Lung (tissue), 13 donors: ENCODE data around the gene PCGF2. TPM values are rescaled to one million over a fixed set of nuclear protein-coding genes. Genes with fewer than 3 reads are reported as not detected.

Experiments
- ATAC-seq: fragments of 200-7000 bp; cut with Tn5 transposase; one replicate; pipeline ENCODE4 v1.9.1; 2020; ENCODE audit warnings: moderate number of reproducible peaks; ENCODE audit not compliant: insufficient read depth, low FRiP score
- DNase-seq, 3 donors: peaks; one replicate each; pipeline ENCODE4 v3.0.0-alpha.2; 2013 to 2017
- H3K27ac ChIP-seq, 2 donors: one replicate each; pipeline ENCODE4 v1.5.1; 2013; ENCODE audit warnings: mild to moderate bottlenecking in 2 of 2, moderate library complexity in 2 of 2, control low read depth in 1 of 2, inconsistent platforms in 1 of 2, low read depth in 1 of 2, low read length in 1 of 2
- H3K27me3 ChIP-seq, 3 donors: one replicate each; pipeline ENCODE4 v1.5.1; 2013; ENCODE audit warnings: low read length in 2 of 3; ENCODE audit not compliant: control insufficient read depth in 3 of 3, insufficient read depth in 3 of 3
- H3K36me3 ChIP-seq, 4 donors: one replicate each; pipeline ENCODE4 v1.5.1; 2013; ENCODE audit warnings: low read length in 4 of 4, mild to moderate bottlenecking in 1 of 4, moderate library complexity in 1 of 4; ENCODE audit not compliant: control insufficient read depth in 4 of 4, insufficient read depth in 4 of 4
- H3K4me1 ChIP-seq, 5 donors: one replicate each; pipeline ENCODE4 v1.5.1; 2013; ENCODE audit warnings: low read length in 5 of 5, mild to moderate bottlenecking in 2 of 5, moderate library complexity in 1 of 5; ENCODE audit not compliant: control insufficient read depth in 5 of 5, insufficient read depth in 5 of 5
- H3K4me3 ChIP-seq: one replicate; pipeline ENCODE4 v1.5.1; 2013; ENCODE audit warnings: mild to moderate bottlenecking, control low read depth, moderate library complexity
- H3K9ac ChIP-seq, 2 donors: one replicate each; pipeline ENCODE4 v1.5.1; 2013; ENCODE audit warnings: low read length in 2 of 2, control low read depth in 1 of 2; ENCODE audit not compliant: insufficient read depth in 1 of 2
- H3K9me3 ChIP-seq, 4 donors: one replicate each; pipeline ENCODE4 v1.5.1; 2013; ENCODE audit warnings: low read length in 3 of 4, mild to moderate bottlenecking in 1 of 4, moderate library complexity in 1 of 4; ENCODE audit not compliant: control insufficient read depth in 4 of 4, insufficient read depth in 3 of 4
- WGBS, 2 donors: extraction: QIAGEN DNeasy Blood & Tissue Kit; methylation state at CpG; one replicate each; pipeline ENCODE4 v1.1.7; 2013; 5-methylcytosine and 5-hydroxymethylcytosine counted together
- polyA plus RNA-seq, 2 donors: library from polyadenylated mRNA; stranded (reverse); fragments of 200-250 nt; gene quantifications; one replicate each; pipeline ENCODE4 v1.2.1, GENCODE V29; 2013
- small RNA-seq: library from RNA; depleted of rRNA; stranded (forward); fragments of <200 nt; gene quantifications from one replicate; pipeline ENCODE3, GENCODE V24; 2014; ENCODE audit warnings: low replicate concordance
- total RNA-seq, 2 donors: library from RNA; depleted of rRNA in 1 of 2; stranded (reverse); fragments of >200 nt in 1 of 2; gene quantifications; one replicate each; pipeline ENCODE4 v1.2.1, GENCODE V29; 2014 to 2021
- TF ChIP-seq, protein P1 (sequence below): IDR thresholded peaks from 2 replicates; pipeline ENCODE4 v1.5.1; 2012; ENCODE audit warnings: mild to moderate bottlenecking; ENCODE audit errors: control extremely low read depth, extremely low read depth
- donor health status: control.
- donor health status: control.
- donor health status: Bipolar disorder and iron deficiency.
- donor health status: healthy.
- donor health status: DM: yes; HTN: yes; CAD: no.

Gene PCGF2
- total and polyA plus RNA-seq, 4 donors: 17.1 to 61.4 (median 36.2) TPM

DNA sequence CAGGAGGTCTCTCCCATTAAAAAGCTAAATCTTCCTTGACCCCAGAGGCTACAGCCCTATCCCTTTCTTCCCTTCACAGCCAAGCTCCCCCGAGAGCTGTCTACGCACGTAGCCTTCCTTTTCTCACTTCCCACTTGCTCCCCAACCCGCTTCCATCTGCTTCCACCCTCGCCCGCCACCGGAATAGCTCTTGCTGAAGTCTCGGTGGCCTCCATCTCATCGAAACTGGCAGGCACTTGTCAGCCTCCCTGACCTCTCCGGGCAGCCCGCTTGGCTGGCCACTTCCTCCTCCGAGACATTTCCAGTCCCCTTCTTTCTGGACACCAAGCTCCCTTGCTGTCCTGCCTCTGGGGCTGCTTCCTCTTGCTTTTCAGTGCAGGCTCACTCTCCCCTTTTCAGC, 62.6 kb downstream of the PCGF2 start:
- Histone ChIP-seq H3K9ac (no peak overlapping the region), H3K27me3 (no peaks in the 10 kb centered on the region), H3K4me1 (peaks cover 0 to 4% (median 0%) of the 10 kb centered on the region in 5 donors), H3K9me3 (no peaks in the 10 kb centered on the region), H3K36me3 (no peaks in the 10 kb centered on the region), H3K27ac (no peak overlapping the region), H3K4me3 (no peak overlapping the region)
- ATAC-seq (no peak), DNase-seq (no peak)
- WGBS, 2 donors: 71 to 74% methylated on average over 12 of the region's 12 CpGs
- TF ChIP-seq, protein P1, sequence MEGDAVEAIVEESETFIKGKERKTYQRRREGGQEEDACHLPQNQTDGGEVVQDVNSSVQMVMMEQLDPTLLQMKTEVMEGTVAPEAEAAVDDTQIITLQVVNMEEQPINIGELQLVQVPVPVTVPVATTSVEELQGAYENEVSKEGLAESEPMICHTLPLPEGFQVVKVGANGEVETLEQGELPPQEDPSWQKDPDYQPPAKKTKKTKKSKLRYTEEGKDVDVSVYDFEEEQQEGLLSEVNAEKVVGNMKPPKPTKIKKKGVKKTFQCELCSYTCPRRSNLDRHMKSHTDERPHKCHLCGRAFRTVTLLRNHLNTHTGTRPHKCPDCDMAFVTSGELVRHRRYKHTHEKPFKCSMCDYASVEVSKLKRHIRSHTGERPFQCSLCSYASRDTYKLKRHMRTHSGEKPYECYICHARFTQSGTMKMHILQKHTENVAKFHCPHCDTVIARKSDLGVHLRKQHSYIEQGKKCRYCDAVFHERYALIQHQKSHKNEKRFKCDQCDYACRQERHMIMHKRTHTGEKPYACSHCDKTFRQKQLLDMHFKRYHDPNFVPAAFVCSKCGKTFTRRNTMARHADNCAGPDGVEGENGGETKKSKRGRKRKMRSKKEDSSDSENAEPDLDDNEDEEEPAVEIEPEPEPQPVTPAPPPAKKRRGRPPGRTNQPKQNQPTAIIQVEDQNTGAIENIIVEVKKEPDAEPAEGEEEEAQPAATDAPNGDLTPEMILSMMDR: no peak

Small RNA genes lying within 50 kb of the gene (small RNA-seq; reads per million reads assigned to genes)
- gene MIR4726 (0.10 reads per million), gene MIR4734 (not detected), gene RNA5SP440 (not detected), gene RNU6-866P (not detected)

Other genes with a start within 250 kb of the PCGF2 start
- gene SRCIN1, start 142.4 kb downstream of the PCGF2 start, total RNA-seq: 10 to 100 TPM in 1 of 2 donors, 1 to 10 TPM in 1; 2.4 to 15.0 TPM
- 1 to 10 TPM; 1.5 to 2.5 TPM for gene SRCIN1, start 142.4 kb downstream of the PCGF2 start, polyA plus RNA-seq
- gene EPOP, start 73.4 kb downstream of the PCGF2 start, total RNA-seq: 1 to 10 TPM in 1 of 2 donors, under 1 TPM in 1; 0.40 to 2.8 TPM
- gene EPOP, start 73.4 kb downstream of the PCGF2 start, polyA plus RNA-seq: 1 to 10 TPM; 1.6 to 2.8 TPM
- 100 to 1,000 TPM in 1 of 2 donors, 10 to 100 TPM in 1; 70.1 to 108 TPM for gene MLLT6, start 43.1 kb downstream of the PCGF2 start, total RNA-seq
- gene MLLT6, start 43.1 kb downstream of the PCGF2 start, polyA plus RNA-seq: 10 to 100 TPM; 64.0 to 70.6 TPM
- gene CISD3, start 18.0 kb downstream of the PCGF2 start, total RNA-seq: 10 to 100 TPM in 1 of 2 donors, 1 to 10 TPM in 1; 2.4 to 49.7 TPM
- gene CISD3, start 18.0 kb downstream of the PCGF2 start, polyA plus RNA-seq: 10 to 100 TPM; 34.4 to 41.5 TPM
- 100 to 1,000 TPM in 1 of 2 donors, 10 to 100 TPM in 1; 81.3 to 175 TPM for gene PSMB3, start 4.4 kb upstream of the PCGF2 start, total RNA-seq
- gene PSMB3, start 4.4 kb upstream of the PCGF2 start, polyA plus RNA-seq: 100 to 1,000 TPM; 293 to 374 TPM
- 10 to 100 TPM; 42.1 to 42.3 TPM for gene PIP4K2B, start 51.2 kb upstream of the PCGF2 start, total RNA-seq
- gene PIP4K2B, start 51.2 kb upstream of the PCGF2 start, polyA plus RNA-seq: 10 to 100 TPM; 16.1 to 16.3 TPM
- gene CWC25, start 77.0 kb upstream of the PCGF2 start, total RNA-seq: 10 to 100 TPM; 21.2 TPM
- gene CWC25, start 77.0 kb upstream of the PCGF2 start, polyA plus RNA-seq: 10 to 100 TPM; 20.1 to 21.4 TPM
- 1,000 to 10,000 TPM in 1 of 2 donors, 100 to 1,000 TPM in 1; 989 to 1,269 TPM for gene RPL23, start 105.4 kb upstream of the PCGF2 start, total RNA-seq
- 1,000 to 10,000 TPM; 2,276 to 4,467 TPM for gene RPL23, start 105.4 kb upstream of the PCGF2 start, polyA plus RNA-seq
- gene LASP1, start 121.7 kb upstream of the PCGF2 start, total RNA-seq: 100 to 1,000 TPM in 1 of 2 donors, 10 to 100 TPM in 1; 78.8 to 140 TPM
- gene LASP1, start 121.7 kb upstream of the PCGF2 start, polyA plus RNA-seq: 10 to 100 TPM; 65.5 to 85.1 TPM
- gene FBXO47, start 219.1 kb upstream of the PCGF2 start, total RNA-seq: not detected
- not detected for gene FBXO47, start 219.1 kb upstream of the PCGF2 start, polyA plus RNA-seq